Hypothalamus (tissue), 51 donors: ENCODE data around the gene UBAP1.
A peak's percentile ranks its signal among the peaks of the same experiment; 100 is the strongest.
"Not testable (repeated sequence)": the region's sequence is repeated elsewhere in the genome, so short reads cannot be mapped to it uniquely, and the experiment has no call there.

Experiments
- DNase-seq, 51 donors: peaks; one replicate each; lab custom pipeline; 2025; lab: John Stamatoyannopoulos, UW

UBAP1 gene

GRCh38 chr9:34254966-34255825 lies 76.4 kb downstream of the UBAP1 start:
- no peak for DNase-seq

- peak in 1 of 51 donors; percentile 10 for DNase-seq
Observed at GRCh38 chr9:34256104-34256503, 77.3 kb downstream of the UBAP1 start.

- DNase-seq, result no peak
Observed at GRCh38 chr9:34256987-34257585, 78.2 kb downstream of the UBAP1 start.

- no peak for DNase-seq
Observed at GRCh38 chr9:34259315-34259714, 80.5 kb downstream of the UBAP1 start.

- no peak for DNase-seq
Observed at GRCh38 chr9:34262971-34263370, 84.1 kb downstream of the UBAP1 start.

- DNase-seq, result no peak
Observed at GRCh38 chr9:34267660-34268059, 88.8 kb downstream of the UBAP1 start.

- no peak for DNase-seq
Observed at GRCh38 chr9:34271265-34272006, 92.6 kb downstream of the UBAP1 start.

GRCh38 chr9:34272101-34272541 lies 93.3 kb downstream of the UBAP1 start:
- no peak for DNase-seq

GRCh38 chr9:34273588-34273987 lies 94.7 kb downstream of the UBAP1 start:
- not testable (repeated sequence) for DNase-seq

- no peak for DNase-seq
Observed at GRCh38 chr9:34275811-34276210, 97.0 kb downstream of the UBAP1 start.

GRCh38 chr9:34276772-34277171 lies 97.9 kb downstream of the UBAP1 start:
- DNase-seq, result no peak

GRCh38 chr9:34279411-34279810 lies 100.6 kb downstream of the UBAP1 start:
- DNase-seq, result no peak

- DNase-seq, result no peak
Observed at GRCh38 chr9:34282096-34282495, 103.3 kb downstream of the UBAP1 start.

- DNase-seq, result no peak
Observed at GRCh38 chr9:34289159-34289558, 110.3 kb downstream of the UBAP1 start.

- DNase-seq, result no peak
Observed at GRCh38 chr9:34291023-34291422, 112.2 kb downstream of the UBAP1 start.

GRCh38 chr9:34291423-34291822 lies 112.6 kb downstream of the UBAP1 start:
- DNase-seq, result no peak

GRCh38 chr9:34292552-34292951 lies 113.7 kb downstream of the UBAP1 start:
- no peak for DNase-seq

- DNase-seq, result not testable (repeated sequence)
Observed at GRCh38 chr9:34301064-34301463, 122.2 kb downstream of the UBAP1 start.
